GM23338 (cell line): Measurements from ENCODE around the gene WIPI1. TPM values are rescaled to one million over a fixed set of nuclear protein-coding genes. Genes with fewer than 3 reads are reported as not detected.

Source experiments
- ATAC-seq: fragments of 200-7000 bp; cut with Tn5 transposase; 3 replicates; pipeline ENCODE4 v1.9.1; 2020
- DNase-seq: peaks from one replicate; pipeline ENCODE4 v3.0.0-alpha.2; 2015; ENCODE audit warnings: low spot score
- H2AFZ ChIP-seq: fragments of 200-600 bp; sonication (generic); 2 replicates; pipeline ENCODE4 v1.8.0; 2016; ENCODE audit warnings: antibody characterized with exemption, mild to moderate bottlenecking, moderate library complexity
- H3F3A ChIP-seq: fragments of 200-600 bp; sonication (generic); replicated peaks from 2 replicates; pipeline ENCODE4 v1.8.0; 2017; ENCODE audit warnings: antibody characterized with exemption, mixed run types, low read depth
- H3K27ac ChIP-seq: fragments of 200-600 bp; sonication (generic); 2 replicates; pipeline ENCODE4 v1.6.1; 2016; ENCODE audit warnings: low read depth
- H3K27me3 ChIP-seq: fragments of 200-600 bp; sonication (generic); 2 replicates; pipeline ENCODE4 v1.8.0; 2016; ENCODE audit warnings: mild to moderate bottlenecking, mixed run types, moderate library complexity; ENCODE audit not compliant: insufficient read depth
- H3K36me3 ChIP-seq: fragments of 200-600 bp; sonication (generic); 2 replicates; pipeline ENCODE4 v1.8.0; 2016; ENCODE audit warnings: mild to moderate bottlenecking; ENCODE audit not compliant: insufficient read depth
- H3K4me1 ChIP-seq: fragments of 200-600 bp; sonication (generic); 2 replicates; pipeline ENCODE4 v1.8.0; 2016; ENCODE audit warnings: mild to moderate bottlenecking, moderate library complexity; ENCODE audit not compliant: insufficient read depth
- H3K4me2 ChIP-seq: fragments of 200-600 bp; sonication (generic); 2 replicates; pipeline ENCODE4 v1.7.1; 2017; ENCODE audit warnings: mixed run types
- H3K4me3 ChIP-seq: fragments of 200-600 bp; sonication (generic); 2 replicates; pipeline ENCODE4 v1.6.1; 2016; ENCODE audit warnings: mixed run types
- H3K79me2 ChIP-seq: fragments of 200-600 bp; sonication (generic); replicated peaks from 2 replicates; pipeline ENCODE4 v1.8.0; 2017; ENCODE audit warnings: mild to moderate bottlenecking; ENCODE audit not compliant: insufficient read depth
- H3K9me2 ChIP-seq: fragments of 200-600 bp; sonication (generic); 2 replicates; pipeline ENCODE4 v1.8.0; 2017; ENCODE audit not compliant: insufficient read depth
- H4K20me1 ChIP-seq: fragments of 200-600 bp; sonication (generic); replicated peaks from 2 replicates; pipeline ENCODE4 v1.8.0; 2017; ENCODE audit warnings: mild to moderate bottlenecking; ENCODE audit not compliant: insufficient read depth
- H3K27ac Mint-ChIP-seq: 2 replicates; pipeline ENCODE4 v1.8.0; 2020; ENCODE audit warnings: inconsistent platforms, mild to moderate bottlenecking, moderate library complexity, mixed read lengths
- H3K27me3 Mint-ChIP-seq: 3 replicates; pipeline ENCODE4 v1.8.0; 2022; ENCODE audit warnings: low read depth, mild to moderate bottlenecking, moderate library complexity, mixed read lengths, inconsistent platforms; ENCODE audit not compliant: insufficient read depth, poor library complexity
- H3K36me3 Mint-ChIP-seq: 3 replicates; pipeline ENCODE4 v1.8.0; 2021; ENCODE audit warnings: low read depth, mild to moderate bottlenecking, inconsistent platforms, moderate library complexity, mixed read lengths
- H3K4me1 Mint-ChIP-seq: 3 replicates; pipeline ENCODE4 v1.8.0; 2020; ENCODE audit warnings: mild to moderate bottlenecking, inconsistent platforms, mixed read lengths
- H3K4me3 Mint-ChIP-seq: 3 replicates; pipeline ENCODE4 v1.8.0; 2021; ENCODE audit warnings: moderate library complexity, mild to moderate bottlenecking, inconsistent platforms, mixed read lengths
- H3K9me3 Mint-ChIP-seq: 3 replicates; pipeline ENCODE4 v1.8.0; 2020; ENCODE audit warnings: moderate library complexity, mild to moderate bottlenecking, inconsistent platforms, mixed read lengths
- CREB1 ChIP-seq: fragments of 250-450 bp; sonication (Bioruptor Pico); IDR thresholded peaks from 2 replicates; pipeline ENCODE4 v1.5.0; 2020; ENCODE audit warnings: low read depth, mild to moderate bottlenecking, moderate library complexity
- EZH2 ChIP-seq: fragments of 200-600 bp; sonication (generic); IDR thresholded peaks from one replicate; pipeline ENCODE4 v1.8.0; 2017; ENCODE audit warnings: antibody characterized with exemption, mild to moderate bottlenecking, low read depth; ENCODE audit not compliant: unreplicated experiment
- JUNB ChIP-seq: IDR thresholded peaks from one replicate; pipeline ENCODE4 v1.6.1; 2016; ENCODE audit warnings: antibody characterized with exemption; ENCODE audit not compliant: unreplicated experiment
- NANOG ChIP-seq: IDR thresholded peaks from 2 replicates; pipeline ENCODE4 v1.6.1; 2016; ENCODE audit warnings: antibody characterized with exemption, borderline replicate concordance
- POLR2AphosphoS5 ChIP-seq: IDR thresholded peaks from 2 replicates; pipeline ENCODE4 v1.6.1; 2016; ENCODE audit warnings: antibody characterized with exemption, low read depth
- STAT1 ChIP-seq: IDR thresholded peaks from one replicate; pipeline ENCODE4 v1.6.1; 2016; ENCODE audit warnings: antibody characterized with exemption; ENCODE audit not compliant: unreplicated experiment
- ZNF114 ChIP-seq: fragments of 250-450 bp; sonication (Bioruptor Pico); IDR thresholded peaks from 2 replicates; pipeline ENCODE4 v1.5.0; 2020; ENCODE audit warnings: mild to moderate bottlenecking, moderate library complexity
- ZNF331 ChIP-seq: fragments of 250-450 bp; sonication (Bioruptor Pico); IDR thresholded peaks from 2 replicates; pipeline ENCODE4 v1.5.0; 2020; ENCODE audit warnings: low read depth, mild to moderate bottlenecking, moderate library complexity
- polyA plus RNA-seq: library from polyadenylated mRNA; unstranded; fragments of >200 nt; fragmentation: Nextera tagmentation; extraction: Ambion mirVana; gene quantifications from 2 replicates; pipeline ENCODE4 v1.2.1, GENCODE V29; 2016
- total RNA-seq: library from RNA; depleted of rRNA; stranded (reverse); fragments of >200 nt; shearing (Covaris generic); gene quantifications from 2 replicates; pipeline ENCODE4 v1.2.3, GENCODE V29; 2014
- TF ChIP-seq, protein P1 (sequence below): fragments of 250-450 bp; sonication (Bioruptor Pico); IDR thresholded peaks from 2 replicates; pipeline ENCODE4 v1.5.0; 2020; ENCODE audit warnings: mild to moderate bottlenecking, moderate library complexity
- TF ChIP-seq, protein P2 (sequence below), 2 experiments: fragments of 200-600 bp in 1 of 2; sonication (generic) in 1 of 2; conservative IDR thresholded peaks; 2 replicates each; pipeline versions ENCODE4 v1.5.1 to v1.6.1; 2016 to 2017; ENCODE audit warnings: antibody characterized with exemption in 2 of 2, low read depth in 2 of 2, mild to moderate bottlenecking in 2 of 2, moderate library complexity in 1 of 2

Gene WIPI1
- total and polyA plus RNA-seq, 2 experiments from 2014 or later = 24.1 to 29.3 TPM

DNA sequence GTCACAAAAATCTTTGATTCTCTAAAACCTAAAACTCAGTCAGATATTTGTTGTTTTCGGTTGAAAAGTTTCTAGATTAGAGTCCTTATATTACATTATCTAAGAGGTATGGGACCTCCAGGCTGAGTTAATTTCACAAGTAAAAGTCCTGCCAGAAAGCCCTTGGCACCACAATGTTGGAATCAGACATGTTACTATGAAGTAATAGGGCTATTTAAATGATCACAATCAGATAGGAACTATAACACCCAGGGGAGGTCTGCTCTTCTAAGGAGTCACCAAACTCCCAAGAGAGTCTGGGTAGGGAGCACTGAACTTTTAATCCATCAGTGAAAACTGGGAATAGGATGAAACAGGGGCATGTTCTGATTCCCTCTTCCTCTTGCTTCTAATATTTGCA, 54.2 kb downstream of the WIPI1 start:
- no peak overlapping the region for H2AFZ ChIP-seq
- H3K4me3 ChIP-seq = no peak overlapping the region
- ATAC-seq (no peak), DNase-seq (no peak)
- Mint-ChIP-seq H3K36me3 (peaks cover 2% of the 10 kb centered on the region; the same call in 1 of the 3 replicates), H3K4me3 (no peak overlapping the region), H3K27ac (no peak overlapping the region), H3K9me3 (peaks cover 20% of the 10 kb centered on the region; the same call in 2 of the 3 replicates), H3K27me3 (peaks cover 10% of the 10 kb centered on the region), H3K4me1 (peaks cover 24% of the 10 kb centered on the region)
- no peaks in the 10 kb centered on the region; the same call in 1 of the 2 replicates for H3F3A ChIP-seq
- H3K9me2 ChIP-seq = no peaks in the 10 kb centered on the region
- peaks cover 4% of the 10 kb centered on the region; the same call in 1 of the 2 replicates for H3K36me3 ChIP-seq
- no peak for TF ChIP-seq JUNB
- TF ChIP-seq EZH2 = no peak
- no peak for TF ChIP-seq POLR2AphosphoS5
- TF ChIP-seq ZNF114 = no peak
- TF ChIP-seq ZNF331 (CRISPR knock-in tag) = no peak
- no peak for TF ChIP-seq STAT1
- no peak for TF ChIP-seq NANOG
- no peak for TF ChIP-seq CREB1 (CRISPR knock-in tag)
- TF ChIP-seq, protein P1, sequence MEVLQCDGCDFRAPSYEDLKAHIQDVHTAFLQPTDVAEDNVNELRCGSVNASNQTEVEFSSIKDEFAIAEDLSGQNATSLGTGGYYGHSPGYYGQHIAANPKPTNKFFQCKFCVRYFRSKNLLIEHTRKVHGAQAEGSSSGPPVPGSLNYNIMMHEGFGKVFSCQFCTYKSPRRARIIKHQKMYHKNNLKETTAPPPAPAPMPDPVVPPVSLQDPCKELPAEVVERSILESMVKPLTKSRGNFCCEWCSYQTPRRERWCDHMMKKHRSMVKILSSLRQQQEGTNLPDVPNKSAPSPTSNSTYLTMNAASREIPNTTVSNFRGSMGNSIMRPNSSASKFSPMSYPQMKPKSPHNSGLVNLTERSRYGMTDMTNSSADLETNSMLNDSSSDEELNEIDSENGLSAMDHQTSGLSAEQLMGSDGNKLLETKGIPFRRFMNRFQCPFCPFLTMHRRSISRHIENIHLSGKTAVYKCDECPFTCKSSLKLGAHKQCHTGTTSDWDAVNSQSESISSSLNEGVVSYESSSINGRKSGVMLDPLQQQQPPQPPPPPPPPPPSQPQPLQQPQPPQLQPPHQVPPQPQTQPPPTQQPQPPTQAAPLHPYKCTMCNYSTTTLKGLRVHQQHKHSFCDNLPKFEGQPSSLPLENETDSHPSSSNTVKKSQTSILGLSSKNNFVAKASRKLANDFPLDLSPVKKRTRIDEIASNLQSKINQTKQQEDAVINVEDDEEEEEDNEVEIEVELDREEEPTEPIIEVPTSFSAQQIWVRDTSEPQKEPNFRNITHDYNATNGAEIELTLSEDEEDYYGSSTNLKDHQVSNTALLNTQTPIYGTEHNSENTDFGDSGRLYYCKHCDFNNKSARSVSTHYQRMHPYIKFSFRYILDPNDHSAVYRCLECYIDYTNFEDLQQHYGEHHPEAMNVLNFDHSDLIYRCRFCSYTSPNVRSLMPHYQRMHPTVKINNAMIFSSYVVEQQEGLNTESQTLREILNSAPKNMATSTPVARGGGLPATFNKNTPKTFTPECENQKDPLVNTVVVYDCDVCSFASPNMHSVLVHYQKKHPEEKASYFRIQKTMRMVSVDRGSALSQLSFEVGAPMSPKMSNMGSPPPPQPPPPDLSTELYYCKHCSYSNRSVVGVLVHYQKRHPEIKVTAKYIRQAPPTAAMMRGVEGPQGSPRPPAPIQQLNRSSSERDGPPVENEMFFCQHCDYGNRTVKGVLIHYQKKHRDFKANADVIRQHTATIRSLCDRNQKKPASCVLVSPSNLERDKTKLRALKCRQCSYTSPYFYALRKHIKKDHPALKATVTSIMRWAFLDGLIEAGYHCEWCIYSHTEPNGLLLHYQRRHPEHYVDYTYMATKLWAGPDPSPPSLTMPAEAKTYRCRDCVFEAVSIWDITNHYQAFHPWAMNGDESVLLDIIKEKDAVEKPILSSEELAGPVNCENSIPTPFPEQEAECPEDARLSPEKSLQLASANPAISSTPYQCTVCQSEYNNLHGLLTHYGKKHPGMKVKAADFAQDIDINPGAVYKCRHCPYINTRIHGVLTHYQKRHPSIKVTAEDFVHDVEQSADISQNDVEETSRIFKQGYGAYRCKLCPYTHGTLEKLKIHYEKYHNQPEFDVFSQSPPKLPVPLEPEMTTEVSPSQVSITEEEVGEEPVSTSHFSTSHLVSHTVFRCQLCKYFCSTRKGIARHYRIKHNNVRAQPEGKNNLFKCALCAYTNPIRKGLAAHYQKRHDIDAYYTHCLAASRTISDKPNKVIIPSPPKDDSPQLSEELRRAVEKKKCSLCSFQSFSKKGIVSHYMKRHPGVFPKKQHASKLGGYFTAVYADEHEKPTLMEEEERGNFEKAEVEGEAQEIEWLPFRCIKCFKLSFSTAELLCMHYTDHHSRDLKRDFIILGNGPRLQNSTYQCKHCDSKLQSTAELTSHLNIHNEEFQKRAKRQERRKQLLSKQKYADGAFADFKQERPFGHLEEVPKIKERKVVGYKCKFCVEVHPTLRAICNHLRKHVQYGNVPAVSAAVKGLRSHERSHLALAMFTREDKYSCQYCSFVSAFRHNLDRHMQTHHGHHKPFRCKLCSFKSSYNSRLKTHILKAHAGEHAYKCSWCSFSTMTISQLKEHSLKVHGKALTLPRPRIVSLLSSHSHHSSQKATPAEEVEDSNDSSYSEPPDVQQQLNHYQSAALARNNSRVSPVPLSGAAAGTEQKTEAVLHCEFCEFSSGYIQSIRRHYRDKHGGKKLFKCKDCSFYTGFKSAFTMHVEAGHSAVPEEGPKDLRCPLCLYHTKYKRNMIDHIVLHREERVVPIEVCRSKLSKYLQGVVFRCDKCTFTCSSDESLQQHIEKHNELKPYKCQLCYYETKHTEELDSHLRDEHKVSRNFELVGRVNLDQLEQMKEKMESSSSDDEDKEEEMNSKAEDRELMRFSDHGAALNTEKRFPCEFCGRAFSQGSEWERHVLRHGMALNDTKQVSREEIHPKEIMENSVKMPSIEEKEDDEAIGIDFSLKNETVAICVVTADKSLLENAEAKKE (CRISPR knock-in tag) = no peak
- TF ChIP-seq, protein P2, sequence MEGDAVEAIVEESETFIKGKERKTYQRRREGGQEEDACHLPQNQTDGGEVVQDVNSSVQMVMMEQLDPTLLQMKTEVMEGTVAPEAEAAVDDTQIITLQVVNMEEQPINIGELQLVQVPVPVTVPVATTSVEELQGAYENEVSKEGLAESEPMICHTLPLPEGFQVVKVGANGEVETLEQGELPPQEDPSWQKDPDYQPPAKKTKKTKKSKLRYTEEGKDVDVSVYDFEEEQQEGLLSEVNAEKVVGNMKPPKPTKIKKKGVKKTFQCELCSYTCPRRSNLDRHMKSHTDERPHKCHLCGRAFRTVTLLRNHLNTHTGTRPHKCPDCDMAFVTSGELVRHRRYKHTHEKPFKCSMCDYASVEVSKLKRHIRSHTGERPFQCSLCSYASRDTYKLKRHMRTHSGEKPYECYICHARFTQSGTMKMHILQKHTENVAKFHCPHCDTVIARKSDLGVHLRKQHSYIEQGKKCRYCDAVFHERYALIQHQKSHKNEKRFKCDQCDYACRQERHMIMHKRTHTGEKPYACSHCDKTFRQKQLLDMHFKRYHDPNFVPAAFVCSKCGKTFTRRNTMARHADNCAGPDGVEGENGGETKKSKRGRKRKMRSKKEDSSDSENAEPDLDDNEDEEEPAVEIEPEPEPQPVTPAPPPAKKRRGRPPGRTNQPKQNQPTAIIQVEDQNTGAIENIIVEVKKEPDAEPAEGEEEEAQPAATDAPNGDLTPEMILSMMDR (conservative IDR thresholded peaks at IDR 0.05; ENCODE audit: low read depth in 2 of 2) = no peak
- H3K4me2 ChIP-seq = no peak overlapping the region
- no peaks in the 10 kb centered on the region for H3K4me1 ChIP-seq
- H3K27ac ChIP-seq = no peak overlapping the region
- no peaks in the 10 kb centered on the region for H4K20me1 ChIP-seq
- H3K27me3 ChIP-seq = no peaks in the 10 kb centered on the region
- H3K79me2 ChIP-seq = no peaks in the 10 kb centered on the region
